ENCODE results near the gene DAAM2. TPM values are rescaled to one million over a fixed set of nuclear protein-coding genes. Genes with fewer than 3 reads are reported as not detected.
A peak's percentile ranks its signal among the peaks of the same experiment; 100 is the strongest.

The DAAM2 gene
- total and polyA plus RNA-seq, 2 of the 8 experiments (the other 6 are each of a cell fraction or from before 2014, with no cell fraction given), result 1.5 to 2.9 TPM

- no peak overlapping the region for H3K18ac ChIP-seq (ENCODE audit: extremely low read depth, low read length)
- H4K5ac ChIP-seq (ENCODE audit: insufficient read length, low read depth, low read length), result no peak overlapping the region
- WGBS, 2 experiments (ENCODE audit: extremely low coverage in 1 of 2, insufficient coverage in 1 of 2, insufficient read length in 1 of 2, insufficient replicate concordance in 2 of 2, low coverage in 1 of 2, low lambda C conversion rate in 2 of 2, missing lambda C conversion rate in 1 of 2), result 86% methylated on average over 5 of the region's 5 CpGs; no CpG with 5 or more reads in 1 of the 2 experiments
- no peak overlapping the region for H2BK20ac ChIP-seq (ENCODE audit: low read length)
- H4K20me1 ChIP-seq (replicated peaks in 1 of 2; ENCODE audit: control insufficient read depth in 1 of 2, insufficient read depth in 2 of 2, low read length in 2 of 2), result no peaks in the 10 kb centered on the region
- ChIA-PET CTCF (ENCODE audit: partially characterized antibody) (interaction anchor here (0.8 to 1.2 kb wide), 6 partner anchors 42 to 640 kb away, joined by 3 to 5 read pairs (median 4); no protein-coding TSS in a partner anchor), POLR2A (ENCODE audit: partially characterized antibody) (interaction anchor here (1.3 to 2.0 kb wide), 2 partner anchors 9 to 12 kb away, joined by 3 to 4 read pairs; no protein-coding TSS in a partner anchor)
- no peak overlapping the region for H2AFZ ChIP-seq (ENCODE audit: low read length)
- H3K27ac ChIP-seq (ENCODE audit: low read depth, low read length), result no peak overlapping the region
- no peak overlapping the region for H3K9ac ChIP-seq (replicated peaks in 1 of 4; ENCODE audit: extremely low read depth in 1 of 4, low read depth in 3 of 4, low read length in 3 of 4)
- no peak overlapping the region for H3K14ac ChIP-seq (ENCODE audit: insufficient read length)
- no peak overlapping the region for H3K4ac ChIP-seq (replicated peaks; ENCODE audit: insufficient read length, low read depth, low read length)
- no peaks in the 10 kb centered on the region for H3K79me1 ChIP-seq (ENCODE audit: low read depth, low read length)
- H2AK5ac ChIP-seq (ENCODE audit: low read depth, low read length), result no peak overlapping the region
- no peak overlapping the region for H3K56ac ChIP-seq (replicated peaks; ENCODE audit: insufficient read length, low read depth, low read length)
- no peak overlapping the region for H2BK15ac ChIP-seq (ENCODE audit: low read length)
- FAIRE-seq, result no peak
- H2BK120ac ChIP-seq (replicated peaks; ENCODE audit: low read depth, low read length), result no peak overlapping the region
- H3K23me2 ChIP-seq (ENCODE audit: low read depth, low read length), result no peaks in the 10 kb centered on the region
- H4K8ac ChIP-seq (ENCODE audit: extremely low read depth, insufficient read depth, low read length), result peak overlapping the region; percentile 37; the same call in 1 of the 2 replicates
- H3K36me3 ChIP-seq (ENCODE audit: control insufficient read depth in 2 of 4, insufficient read depth in 4 of 4, low read length in 3 of 4), result peaks cover 0 to 7% (median 4%) of the 10 kb centered on the region in 4 experiments; a peak in 5 of 8 replicates
- peaks cover 0 to 2% (median 0%) of the 10 kb centered on the region in 4 experiments; a peak in 1 of 7 replicates for H3K4me1 ChIP-seq (replicated peaks in 1 of 4; ENCODE audit: control insufficient read depth in 3 of 4, insufficient read depth in 4 of 4, low read length in 3 of 4)
- no peak overlapping the region for H2BK12ac ChIP-seq (ENCODE audit: low read depth, low read length)
- H3K79me2 ChIP-seq (ENCODE audit: control insufficient read depth in 1 of 2, insufficient read depth in 2 of 2, low read length in 2 of 2), result no peaks in the 10 kb centered on the region
- H3K23ac ChIP-seq (ENCODE audit: insufficient read length), result no peak overlapping the region
- DNase-seq (ENCODE audit: low read depth in 1 of 2, low spot score in 2 of 2), result no peak
- H2BK5ac ChIP-seq (ENCODE audit: low read depth, low read length), result no peak overlapping the region
- H3K9me3 ChIP-seq (ENCODE audit: insufficient read depth in 2 of 2, low read depth in 1 of 2, low read length in 1 of 2), result no peaks in the 10 kb centered on the region
- no peak overlapping the region for H3K4me2 ChIP-seq (ENCODE audit: insufficient read depth in 1 of 2, low read depth in 2 of 2, low read length in 2 of 2)
- H3K27me3 ChIP-seq (replicated peaks in 1 of 4; ENCODE audit: control insufficient read depth in 3 of 4, extremely low read depth in 1 of 4, insufficient read depth in 3 of 4, low read length in 3 of 4), result no peaks in the 10 kb centered on the region
- no peak overlapping the region for H4K91ac ChIP-seq (replicated peaks; ENCODE audit: insufficient read length, low read length)
- H3K4me3 ChIP-seq (ENCODE audit: extremely low read depth in 1 of 4, insufficient read depth in 2 of 4, low read depth in 3 of 4, low read length in 4 of 4), result no peak overlapping the region
- TF ChIP-seq TAF1 (IDR thresholded peaks at IDR 0.05; ENCODE audit: low read depth, low read length), result no peak
- no peak for TF ChIP-seq MAX (IDR thresholded peaks at IDR 0.05)
- no peak for TF ChIP-seq SRF (IDR thresholded peaks at IDR 0.05; ENCODE audit: low read depth, low read length)
- TF ChIP-seq RAD21 (IDR thresholded peaks at IDR 0.05 in 1 of 2, conservative IDR thresholded peaks at IDR 0.05 in 1 of 2; ENCODE audit: low read depth in 2 of 2, low read length in 2 of 2), result no peak
- no peak for TF ChIP-seq POU5F1 (IDR thresholded peaks at IDR 0.05; ENCODE audit: low read depth, low read length)
- no peak for TF ChIP-seq NRF1 (IDR thresholded peaks at IDR 0.05; ENCODE audit: low read depth, low read length)
- no peak for TF ChIP-seq CBX5 (IDR thresholded peaks at IDR 0.05; ENCODE audit: low read depth, low read length)
- no peak for TF ChIP-seq EP300 (IDR thresholded peaks at IDR 0.05; ENCODE audit: borderline replicate concordance in 1 of 2, low read depth in 2 of 2, low read length in 2 of 2)
- no peak for TF ChIP-seq CTBP2 (IDR thresholded peaks at IDR 0.05; ENCODE audit: borderline replicate concordance, insufficient read depth, insufficient read length, low read length)
- TF ChIP-seq ATF2 (IDR thresholded peaks at IDR 0.05; ENCODE audit: low read length), result no peak
- TF ChIP-seq SIN3A (conservative IDR thresholded peaks at IDR 0.05 in 1 of 2, IDR thresholded peaks at IDR 0.05 in 1 of 2; ENCODE audit: low read depth in 1 of 2, low read length in 2 of 2), result no peak
Measured at GRCh38 chr6:39909701-39910100, 117.5 kb downstream of the DAAM2 start.
